GM21360 (cell line): ENCODE measurements around the gene MARK2.
"Not testable (repeated sequence)": the region's sequence is repeated elsewhere in the genome, so short reads cannot be mapped to it uniquely, and the experiment has no call there.

Experiments used
- ATAC-seq: cut with Tn5 transposase; IDR thresholded peaks from one replicate; pipeline ENCODE4 v1.9.1; 2021; ENCODE audit warnings: mild to moderate bottlenecking, moderate library complexity; ENCODE audit not compliant: unreplicated experiment

The MARK2 gene

DNA sequence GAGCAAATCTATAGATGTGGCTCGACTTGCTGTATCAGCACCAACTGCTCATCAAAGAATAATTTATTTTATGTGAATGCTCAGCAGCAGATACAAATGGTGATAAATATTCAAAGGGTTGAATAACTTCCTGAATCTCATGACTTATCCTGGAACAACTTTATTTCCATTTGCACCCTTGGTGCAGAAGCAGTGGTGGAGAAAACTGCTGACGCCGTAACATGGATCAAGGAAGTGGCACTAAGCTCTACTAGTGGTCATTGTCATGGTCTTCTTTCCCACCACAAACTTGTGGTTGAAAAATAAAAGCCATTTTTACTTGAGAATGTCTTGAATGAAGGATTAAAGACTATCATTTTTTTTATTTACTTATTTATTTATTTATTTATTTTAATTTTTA lies 14.6 kb downstream of the MARK2 start:
- ATAC-seq: no peak

DNA sequence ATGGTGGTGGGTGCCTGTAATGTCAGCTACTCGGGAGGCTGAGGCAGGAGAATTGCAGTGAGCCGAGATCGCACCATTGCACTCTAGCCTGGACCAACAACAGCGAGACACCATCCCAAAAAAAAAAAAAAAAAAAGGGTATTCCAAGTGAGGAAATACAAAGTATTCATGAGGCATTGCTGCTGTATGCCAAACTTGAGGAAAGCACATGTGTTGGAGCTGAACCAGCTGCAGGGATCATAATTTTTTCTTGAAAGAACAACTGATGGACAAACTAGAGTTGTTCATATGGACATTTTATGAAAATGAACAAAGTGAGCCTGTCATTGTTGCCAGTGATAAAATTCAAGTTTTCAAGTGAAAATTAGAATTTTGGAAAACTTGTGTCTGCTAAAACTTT lies 15.8 kb downstream of the MARK2 start:
- ATAC-seq: no peak

DNA sequence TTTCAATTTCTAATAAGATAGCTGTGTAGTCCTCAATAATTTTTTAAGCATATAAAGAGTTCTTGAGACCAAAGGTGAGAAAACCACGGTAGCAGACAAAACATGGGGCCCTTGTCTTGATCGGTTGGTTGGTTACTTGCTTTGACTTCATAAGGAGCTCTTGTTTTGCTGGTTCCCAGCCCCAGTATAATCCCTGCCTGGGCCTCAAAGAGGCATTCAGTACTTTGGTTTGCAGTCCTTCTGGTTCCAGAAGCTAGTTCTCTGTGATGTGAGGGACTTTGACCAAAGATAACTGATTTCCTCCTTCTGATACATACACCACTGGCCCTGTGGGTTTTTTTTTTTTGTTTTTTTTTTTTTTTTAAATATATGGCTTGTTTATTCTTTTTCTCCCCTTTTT lies 17.1 kb downstream of the MARK2 start:
- no peak for ATAC-seq

DNA sequence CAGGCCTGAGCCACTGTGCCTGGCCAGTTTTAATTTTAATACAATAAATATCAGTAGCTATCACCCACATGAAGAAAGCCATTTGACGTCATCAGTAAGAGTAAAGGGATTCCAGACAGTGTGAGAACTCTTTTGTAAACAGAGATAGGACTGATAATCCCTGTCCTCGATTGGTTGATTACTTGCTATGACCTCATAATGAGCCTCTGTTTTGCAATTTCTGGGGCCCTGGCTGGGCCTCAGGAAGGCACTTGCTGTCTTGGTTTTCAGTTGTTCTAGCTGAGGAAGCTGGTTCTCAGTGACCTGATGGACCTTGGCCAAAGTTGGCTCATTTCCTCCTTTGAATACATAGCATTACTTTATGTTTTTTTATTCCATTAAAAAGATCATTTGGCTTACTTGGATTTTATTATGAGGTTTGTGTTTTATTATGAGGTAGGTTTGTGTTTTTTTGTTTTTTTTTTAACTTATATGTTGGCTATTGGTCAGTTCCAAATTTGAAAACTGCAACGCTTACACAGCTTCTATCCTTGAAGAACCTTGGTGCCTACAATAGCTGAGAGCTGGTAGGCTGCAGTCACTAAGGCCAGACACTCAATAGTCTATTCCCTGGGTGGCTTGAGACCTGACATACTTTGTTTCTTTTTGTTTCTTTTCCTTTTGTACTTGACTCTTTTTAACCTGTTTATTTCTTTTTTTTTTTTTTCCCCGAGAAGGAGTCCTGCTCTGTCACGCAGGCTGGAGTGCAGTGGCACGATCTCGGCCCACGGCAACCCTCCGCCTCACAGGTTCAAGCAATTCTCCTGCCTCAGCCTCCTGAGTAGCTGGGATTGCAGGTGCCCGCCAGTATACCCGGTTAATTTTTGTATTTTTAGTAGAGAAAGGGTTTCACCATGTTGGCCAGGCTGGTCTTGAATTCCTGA lies 20.0 kb downstream of the MARK2 start:
- no peak for ATAC-seq

DNA sequence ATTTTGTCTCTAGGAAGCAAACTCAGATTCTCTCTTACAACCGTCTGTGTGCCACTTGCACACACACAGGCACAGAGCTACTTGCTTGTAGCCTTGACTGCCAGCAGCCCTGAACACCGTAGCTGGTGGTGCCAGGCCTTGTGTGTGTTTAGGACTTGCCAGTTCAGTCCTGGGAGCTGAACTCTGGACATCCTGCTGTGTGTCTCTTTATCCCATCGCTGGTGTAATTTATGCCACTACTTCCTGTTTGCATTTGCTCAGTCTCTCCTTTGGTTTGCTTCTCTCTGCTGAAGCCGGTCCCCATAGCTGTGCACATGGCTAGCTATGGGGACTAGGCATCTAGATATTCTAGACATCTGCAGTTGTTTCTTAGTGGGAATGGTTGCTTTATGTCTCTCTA lies 24.0 kb downstream of the MARK2 start:
- ATAC-seq: no peak

DNA sequence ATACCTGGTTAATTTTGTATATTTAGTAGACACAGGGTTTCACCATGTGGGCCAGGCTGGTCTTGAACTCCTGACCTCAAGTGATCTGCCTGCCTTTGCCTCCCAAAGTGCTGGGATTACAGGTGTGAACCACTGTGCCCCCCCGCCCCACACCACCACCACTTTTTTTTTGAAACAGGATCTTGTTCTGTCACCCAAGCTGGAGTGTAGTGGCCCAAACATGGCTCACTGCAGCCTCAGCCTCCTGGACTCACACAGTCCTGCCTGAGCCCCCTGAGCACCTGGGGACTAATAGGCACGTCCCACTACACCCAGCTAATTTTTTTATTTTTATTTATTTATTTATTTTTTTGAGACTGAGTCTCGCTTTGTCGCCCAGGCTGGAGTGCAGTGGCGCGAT lies 24.7 kb downstream of the MARK2 start:
- ATAC-seq: not testable (repeated sequence)

DNA sequence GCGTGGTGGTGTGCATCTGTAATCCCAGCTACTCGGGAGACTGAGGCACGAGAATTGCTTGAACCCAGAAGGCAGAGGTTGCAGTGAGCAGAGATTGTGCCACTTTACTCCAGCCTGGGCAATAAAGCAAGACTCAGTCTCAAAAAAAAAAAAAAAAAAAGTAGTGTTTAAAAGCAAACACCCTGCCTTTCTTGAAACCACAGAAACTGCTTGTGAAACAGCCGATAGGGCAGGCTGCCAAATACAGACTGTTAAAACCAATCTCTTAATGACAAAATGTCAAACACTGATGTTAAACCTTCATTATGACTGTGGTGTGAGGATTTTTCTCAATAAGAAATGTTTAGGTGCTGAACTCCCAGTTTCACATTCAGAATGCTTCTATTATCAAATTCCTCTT lies 27.3 kb downstream of the MARK2 start:
- peak; percentile 70 for ATAC-seq

DNA sequence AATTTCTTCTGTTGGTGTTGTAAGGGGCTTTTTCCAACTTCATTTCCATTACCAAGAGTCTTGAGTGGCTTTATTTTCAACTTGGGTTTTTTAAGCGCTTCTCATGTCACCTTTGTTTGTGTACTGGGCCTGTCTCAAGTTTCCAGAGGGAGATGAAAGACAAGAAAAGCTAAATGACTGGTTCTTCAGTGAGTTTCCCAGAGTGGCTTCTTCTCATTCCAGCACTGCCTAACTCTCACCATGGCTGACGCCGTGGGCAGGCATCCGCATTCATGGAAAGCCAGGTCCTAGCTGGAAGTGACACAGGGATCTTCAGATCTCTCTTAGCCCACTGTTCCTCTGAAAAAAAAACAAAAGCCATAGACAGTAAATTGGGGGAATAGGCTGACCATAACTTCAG lies 28.6 kb downstream of the MARK2 start:
- no peak for ATAC-seq

DNA sequence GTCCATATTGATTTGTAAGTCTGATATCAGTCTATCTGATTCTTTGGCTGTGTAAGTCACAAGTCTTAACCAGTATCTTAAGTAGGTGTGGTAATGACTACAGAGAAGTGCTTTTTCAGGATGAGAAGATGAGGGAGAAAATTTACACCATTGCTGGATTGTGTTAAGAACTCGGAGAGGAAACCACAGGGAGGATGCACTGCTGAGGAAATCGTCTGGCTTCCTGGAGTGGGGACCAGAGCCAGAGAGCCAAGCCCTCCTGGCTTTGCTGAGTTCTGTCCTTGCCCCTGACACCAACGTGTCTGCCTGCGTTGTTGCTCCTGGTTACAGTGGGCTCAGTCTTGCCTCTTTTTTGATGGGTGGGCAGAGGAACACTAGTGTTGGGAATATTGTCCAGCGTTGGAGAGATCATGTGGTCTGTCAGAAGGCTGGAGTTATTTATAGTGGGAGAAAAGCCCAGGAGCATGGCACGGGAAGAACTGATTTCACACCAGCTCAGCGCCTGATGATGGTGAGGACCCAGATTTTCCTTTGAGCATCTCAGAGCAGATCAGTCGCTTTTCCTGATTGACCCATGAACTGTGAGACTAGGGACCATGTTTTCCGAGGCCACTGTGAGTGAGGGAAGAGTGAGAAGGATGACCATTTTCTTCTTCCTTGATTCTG lies 29.6 kb downstream of the MARK2 start:
- no peak for ATAC-seq

DNA sequence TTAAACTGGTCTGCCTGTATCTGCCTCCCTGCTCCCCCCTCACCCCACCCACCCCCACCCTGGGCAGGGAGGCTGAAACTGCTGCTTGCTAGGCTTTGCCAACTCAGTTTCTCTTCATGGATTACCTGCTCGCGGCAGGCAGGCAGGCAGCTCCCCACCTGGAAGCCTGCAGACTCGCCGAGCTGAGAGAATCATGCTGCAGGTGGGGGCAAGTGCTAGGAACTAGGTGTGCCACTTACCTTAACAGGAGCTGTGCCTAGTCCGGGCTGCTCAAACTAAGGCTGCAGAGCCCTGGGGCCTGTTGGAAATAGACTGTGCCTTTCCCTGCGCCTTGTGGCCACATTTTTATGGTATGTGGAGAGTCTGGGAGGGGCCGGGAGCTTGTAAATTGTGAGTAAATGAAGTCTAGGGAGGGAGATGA lies 30.3 kb downstream of the MARK2 start:
- no peak for ATAC-seq

DNA sequence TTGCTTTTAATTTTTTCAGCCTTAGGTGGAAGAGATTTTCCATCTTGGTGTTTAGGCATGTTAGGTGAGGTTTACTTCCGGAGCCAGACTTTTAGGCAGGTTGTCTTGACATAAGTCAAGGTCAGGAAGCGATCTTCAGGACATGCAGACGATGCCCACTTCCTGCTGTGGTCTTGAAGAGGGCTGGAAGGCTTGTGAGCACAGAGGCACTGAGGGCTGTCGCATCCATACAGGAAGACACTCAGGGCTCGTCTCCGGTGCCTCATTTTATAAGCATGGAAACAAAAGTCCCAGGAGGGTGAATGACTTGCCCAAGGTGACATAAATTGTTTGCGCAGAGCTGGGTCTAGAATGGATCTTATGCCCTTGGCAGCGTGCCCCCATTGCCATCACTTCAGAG lies 30.8 kb downstream of the MARK2 start:
- ATAC-seq: no peak

DNA sequence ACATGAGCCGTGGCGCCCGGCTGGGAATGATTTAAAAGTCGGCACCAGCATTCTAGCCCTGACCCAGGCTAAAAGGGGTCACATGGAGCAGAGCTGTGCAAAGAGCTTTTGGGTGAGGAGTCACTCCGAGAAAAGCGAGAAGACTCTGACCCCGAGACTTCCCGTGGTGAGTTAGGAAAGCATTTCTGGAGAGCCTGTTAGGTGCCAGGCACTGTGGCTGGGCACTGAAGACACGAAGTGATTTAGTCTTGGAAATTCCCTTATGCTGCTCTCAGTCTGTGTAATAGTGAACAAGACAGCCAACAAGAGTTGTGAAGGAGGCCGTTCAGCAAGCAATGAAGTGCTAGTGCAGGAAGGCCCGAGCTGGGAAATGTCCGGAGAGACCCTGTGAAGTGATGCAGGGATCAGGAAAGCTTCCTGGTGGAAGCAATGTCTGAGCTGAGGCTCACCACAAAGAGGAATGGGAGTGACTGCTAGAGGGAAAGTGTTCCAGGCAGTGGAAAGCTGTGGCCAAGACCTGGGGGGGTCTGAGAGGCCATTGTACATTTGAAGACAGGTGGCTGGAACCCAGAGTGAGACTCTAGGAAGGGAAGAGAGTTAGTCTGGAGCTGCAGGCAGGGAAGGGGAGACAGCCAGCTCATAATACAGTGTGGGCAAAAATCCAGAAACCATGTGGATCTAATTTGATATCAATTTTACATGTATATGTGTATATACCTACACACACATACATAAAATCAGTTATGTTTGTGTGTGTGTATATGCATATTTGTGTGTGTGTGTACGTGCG lies 31.6 kb downstream of the MARK2 start:
- ATAC-seq: no peak

DNA sequence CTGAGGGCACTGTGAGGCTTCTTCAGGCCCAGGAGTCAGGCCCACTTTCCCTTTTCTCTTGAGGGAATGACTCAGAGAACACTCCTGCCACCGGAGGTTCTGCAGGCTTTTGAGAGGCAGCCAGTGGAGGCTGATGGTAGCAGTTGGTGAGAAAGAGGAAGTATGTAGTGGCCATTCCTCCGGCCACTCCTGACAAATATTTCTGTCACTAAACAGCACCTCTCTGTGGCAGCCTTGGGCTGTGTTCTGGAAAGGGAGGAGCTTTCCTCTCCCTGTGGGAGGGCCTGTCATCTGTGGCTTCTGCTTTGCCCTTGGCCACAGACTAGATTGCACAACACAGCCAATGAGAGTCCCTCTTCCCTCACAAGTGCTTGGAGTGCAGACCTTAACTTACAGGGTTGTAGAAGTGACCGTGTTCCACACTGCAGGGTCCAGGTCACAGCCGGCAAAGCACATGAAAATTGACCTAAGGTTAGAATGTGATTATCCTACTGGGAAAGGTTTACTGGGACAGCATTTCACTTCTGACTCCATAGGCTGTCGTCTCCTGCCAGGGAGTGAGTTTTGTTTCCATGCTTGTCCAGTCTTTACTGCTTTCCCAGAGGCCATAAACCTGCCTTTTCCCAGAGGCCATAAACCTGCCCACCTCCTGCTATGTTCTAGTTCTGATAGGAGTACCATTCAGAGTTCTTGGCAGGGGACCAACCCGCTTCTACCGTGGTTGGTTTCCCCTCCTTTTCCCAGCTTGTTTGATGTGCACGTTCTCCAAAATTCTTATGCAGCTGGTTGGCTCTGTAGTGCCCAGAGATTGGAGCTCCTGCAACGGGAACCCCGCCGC lies 33.3 kb downstream of the MARK2 start:
- peak; percentile 82 for ATAC-seq

DNA sequence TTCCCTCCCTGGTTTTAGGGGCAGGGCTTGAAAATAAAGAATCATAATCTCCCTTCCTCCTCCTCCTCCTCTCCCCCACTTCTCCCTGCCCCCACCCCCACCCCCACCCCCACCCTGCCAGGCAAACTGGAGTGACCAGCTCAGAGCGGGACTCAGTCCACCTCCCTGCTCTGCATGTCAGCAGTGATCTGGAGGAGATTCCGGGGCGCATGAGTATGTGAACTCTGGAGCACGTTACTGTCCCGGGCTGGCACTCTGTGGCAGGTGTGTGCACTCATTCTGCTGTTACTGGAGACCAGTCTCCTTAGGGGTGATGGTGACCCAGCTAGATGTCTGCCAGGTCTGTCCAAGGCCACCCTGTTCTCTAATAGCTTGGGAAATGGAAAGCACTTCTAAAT lies 33.9 kb downstream of the MARK2 start:
- no peak for ATAC-seq

DNA sequence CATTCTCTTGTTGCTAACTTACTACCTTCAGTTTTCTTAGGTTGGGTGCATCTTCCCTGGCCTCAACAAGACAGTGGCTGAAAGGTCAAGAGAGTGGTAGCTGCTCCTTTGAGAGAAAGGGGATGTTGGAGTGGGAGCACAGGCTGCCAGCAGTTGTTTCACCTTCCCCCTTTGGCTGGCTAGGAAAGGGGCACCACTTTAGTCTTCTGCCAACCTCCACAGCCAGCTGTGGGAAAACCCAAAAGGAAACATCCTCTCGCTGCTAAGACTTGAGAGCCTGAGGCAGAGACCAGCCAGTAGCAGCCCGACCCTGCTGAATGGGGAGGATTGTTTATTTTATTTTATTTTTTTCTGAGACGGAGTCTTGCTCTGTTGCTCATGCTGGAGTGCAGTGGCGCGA lies 34.4 kb downstream of the MARK2 start:
- no peak for ATAC-seq

DNA sequence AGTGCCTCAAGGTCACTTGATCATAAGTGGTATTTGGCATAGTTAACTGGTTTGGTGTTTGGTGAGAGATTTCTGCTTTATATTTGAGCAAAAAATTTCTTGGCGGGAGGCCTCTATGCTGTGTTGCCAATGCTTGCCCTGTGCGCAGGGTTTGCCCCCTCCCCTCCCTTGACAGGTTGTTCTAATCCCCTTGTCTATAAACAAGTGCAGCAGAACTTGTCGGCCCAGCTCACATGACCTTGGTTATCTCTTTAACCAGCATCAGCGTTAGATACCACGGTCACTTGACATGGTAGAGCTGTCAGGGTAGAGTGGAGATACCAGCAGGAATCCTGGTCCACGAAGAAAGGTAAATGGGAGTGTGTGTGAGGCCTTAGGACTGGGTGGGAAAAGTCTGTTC lies 35.6 kb downstream of the MARK2 start:
- ATAC-seq: no peak

DNA sequence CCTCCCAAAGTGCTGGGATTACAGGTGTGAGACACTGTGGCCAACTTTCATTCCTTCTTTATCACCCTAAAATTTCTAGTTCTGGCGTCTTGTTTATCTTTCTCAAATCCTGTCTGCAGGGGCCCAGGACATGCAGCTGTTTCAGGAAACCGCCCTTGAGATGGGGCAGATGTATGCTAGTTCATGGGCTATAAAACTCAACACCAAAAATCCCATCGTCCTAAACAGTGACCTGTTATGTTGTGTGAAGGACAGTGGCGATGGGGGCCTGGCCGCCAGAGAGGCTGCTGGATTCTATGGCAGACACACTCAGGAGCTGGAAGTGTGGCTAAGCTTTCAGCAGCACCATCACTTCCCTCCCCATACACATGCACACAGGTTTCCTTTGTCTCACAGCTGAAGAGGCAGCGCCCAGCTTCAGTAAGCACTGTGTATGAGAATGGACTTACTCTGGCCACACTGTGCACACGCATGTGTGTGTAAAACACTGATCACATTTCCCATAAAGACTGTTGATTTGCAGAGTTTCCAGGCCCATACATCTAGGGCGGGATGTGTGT lies 36.7 kb downstream of the MARK2 start:
- ATAC-seq: no peak

DNA sequence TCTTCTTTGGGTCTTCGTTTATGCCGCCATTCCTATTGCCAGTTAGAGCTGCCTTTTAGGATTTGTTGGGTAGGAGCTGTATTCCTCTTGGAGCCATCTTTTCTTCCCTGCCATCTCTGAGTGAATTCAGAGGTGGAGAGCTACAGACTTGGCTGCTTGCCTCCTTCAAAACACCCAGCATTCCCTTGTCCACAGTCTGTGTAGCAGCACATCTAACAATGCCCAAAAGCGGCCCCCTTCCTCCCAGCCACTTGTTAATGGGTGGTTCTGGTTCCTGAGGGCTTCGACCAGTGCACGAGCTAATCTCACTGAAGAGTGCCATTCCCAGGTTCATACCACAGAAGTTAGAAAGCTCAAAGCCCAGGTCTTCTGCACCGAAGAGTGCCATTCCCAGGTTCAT lies 37.7 kb downstream of the MARK2 start:
- no peak for ATAC-seq

DNA sequence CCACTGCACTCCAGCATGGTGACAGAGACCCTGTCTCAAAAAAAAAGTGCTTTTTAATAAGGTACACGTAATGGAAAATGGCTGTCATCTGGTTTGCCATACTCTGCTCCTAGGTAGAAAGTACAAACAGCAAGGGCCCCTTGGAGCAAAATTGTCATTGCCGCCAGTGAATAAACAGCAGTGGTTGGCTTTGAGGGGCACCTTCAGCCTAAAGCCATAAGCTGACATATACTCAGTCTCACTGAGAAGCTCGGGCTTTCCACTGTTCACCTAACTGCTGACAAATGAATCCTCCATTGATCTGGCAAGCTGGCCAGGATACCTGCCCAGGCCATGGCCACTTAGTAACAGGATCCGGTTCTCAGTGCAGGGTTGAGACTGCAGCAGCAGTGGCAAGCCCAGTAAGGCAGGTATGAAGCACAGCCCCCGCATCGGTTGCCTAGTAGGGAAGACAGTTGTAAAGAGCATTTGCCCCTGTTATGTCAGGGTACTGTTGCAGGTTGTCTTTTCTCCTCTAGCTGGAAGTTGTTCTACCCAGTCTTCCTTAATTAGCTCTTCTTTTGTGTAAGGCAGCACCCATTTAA lies 38.8 kb downstream of the MARK2 start:
- ATAC-seq: no peak
